Type B pancreatic cell (in vitro differentiated cells): ENCODE data around the gene PKP3. TPM values are rescaled to one million over a fixed set of nuclear protein-coding genes. Genes with fewer than 3 reads are reported as not detected.

Source experiments
- DNase-seq: peaks from one replicate; pipeline ENCODE4 v3.0.0; 2021; ENCODE audit warnings: mixed read lengths; ENCODE audit not compliant: unreplicated experiment; ENCODE audit errors: extremely low spot score
- H3K27ac Mint-ChIP-seq: 2 replicates; pipeline ENCODE4 v1.8.0; 2021; ENCODE audit warnings: mild to moderate bottlenecking, mixed read lengths
- H3K27me3 Mint-ChIP-seq: 2 replicates; pipeline ENCODE4 v1.8.0; 2021; ENCODE audit warnings: mixed read lengths
- H3K36me3 Mint-ChIP-seq: 2 replicates; pipeline ENCODE4 v1.8.0; 2021; ENCODE audit warnings: mixed read lengths
- H3K4me1 Mint-ChIP-seq: one replicate; pipeline ENCODE4 v1.8.0; 2021; ENCODE audit warnings: mixed read lengths; ENCODE audit not compliant: unreplicated experiment
- H3K4me3 Mint-ChIP-seq: 2 replicates; pipeline ENCODE4 v1.8.0; 2021; ENCODE audit warnings: mild to moderate bottlenecking, mixed read lengths
- H3K9me3 Mint-ChIP-seq: 2 replicates; pipeline ENCODE4 v1.8.0; 2021; ENCODE audit warnings: mixed read lengths
- CTCF ChIP-seq: fragments of 200-600 bp; sonication (generic); conservative IDR thresholded peaks from 2 replicates; pipeline ENCODE4 v1.5.0; 2021; ENCODE audit warnings: antibody characterized with exemption, mild to moderate bottlenecking
- total RNA-seq: library from RNA; stranded (reverse); gene quantifications from 2 replicates; pipeline ENCODE4 v1.2.1, GENCODE V29; 2021; ENCODE audit warnings: low replicate concordance

PKP3 gene
- total RNA-seq, 1 donor from 2014 or later: 51.6 TPM

- DNase-seq: peak; percentile 77
- H3K27ac Mint-ChIP-seq: peak within 1 kb of the TSS; percentile 80
- no peaks in the 10 kb centered on the region for H3K9me3 Mint-ChIP-seq
- peaks cover 5% of the 10 kb centered on the region for H3K27me3 Mint-ChIP-seq
- no peaks in the 10 kb centered on the region for H3K4me1 Mint-ChIP-seq
- peaks cover 16% of the 10 kb centered on the region for H3K36me3 Mint-ChIP-seq
- H3K4me3 Mint-ChIP-seq: peak within 1 kb of the TSS; percentile 93
- no peak for TF ChIP-seq CTCF
These were observed 24.5 kb upstream of the PKP3 start, which contains the start of gene B4GALNT4 for GRCh38 chr11:369336-370018. Gene B4GALNT4, plus strand, starts transcription at chr11:369499. Its CDS starts 305 bp downstream, at chr11:369804.

- Mint-ChIP-seq H3K9me3 (no peaks in the 10 kb centered on the region), H3K36me3 (peaks cover 16% of the 10 kb centered on the region), H3K4me3 (peak overlapping the region; percentile 90), H3K27ac (peak overlapping the region; percentile 80), H3K27me3 (peaks cover 5% of the 10 kb centered on the region), H3K4me1 (no peaks in the 10 kb centered on the region)
- no peak for DNase-seq
- peak; percentile 10 for TF ChIP-seq CTCF
These were observed 23.7 kb upstream of the PKP3 start for GRCh38 chr11:370070-370941.

- peak overlapping the region; percentile 83 for H3K27ac Mint-ChIP-seq
- no peaks in the 10 kb centered on the region for H3K4me1 Mint-ChIP-seq
- H3K9me3 Mint-ChIP-seq: no peaks in the 10 kb centered on the region
- H3K36me3 Mint-ChIP-seq: peaks cover 16% of the 10 kb centered on the region
- H3K27me3 Mint-ChIP-seq: peaks cover 5% of the 10 kb centered on the region
- peak overlapping the region; percentile 90 for H3K4me3 Mint-ChIP-seq
- TF ChIP-seq CTCF: no peak
- no peak for DNase-seq
These were observed 23.0 kb upstream of the PKP3 start for GRCh38 chr11:371051-371450.

GRCh38 chr11:371716-372590 lies 22.1 kb upstream of the PKP3 start:
- Mint-ChIP-seq H3K4me3 (peak overlapping the region; percentile 78), H3K27ac (peak overlapping the region; percentile 83), H3K9me3 (no peaks in the 10 kb centered on the region), H3K27me3 (peaks cover 5% of the 10 kb centered on the region), H3K4me1 (no peaks in the 10 kb centered on the region), H3K36me3 (peaks cover 16% of the 10 kb centered on the region)
- TF ChIP-seq CTCF: no peak
- no peak for DNase-seq
